Measurements from ENCODE around the gene PCK2. TPM values are rescaled to one million over a fixed set of nuclear protein-coding genes. Genes with fewer than 3 reads are reported as not detected.

Gene PCK2
- polyA plus RNA-seq, 4 donors = 197 to 870 (median 304) TPM

DNA sequence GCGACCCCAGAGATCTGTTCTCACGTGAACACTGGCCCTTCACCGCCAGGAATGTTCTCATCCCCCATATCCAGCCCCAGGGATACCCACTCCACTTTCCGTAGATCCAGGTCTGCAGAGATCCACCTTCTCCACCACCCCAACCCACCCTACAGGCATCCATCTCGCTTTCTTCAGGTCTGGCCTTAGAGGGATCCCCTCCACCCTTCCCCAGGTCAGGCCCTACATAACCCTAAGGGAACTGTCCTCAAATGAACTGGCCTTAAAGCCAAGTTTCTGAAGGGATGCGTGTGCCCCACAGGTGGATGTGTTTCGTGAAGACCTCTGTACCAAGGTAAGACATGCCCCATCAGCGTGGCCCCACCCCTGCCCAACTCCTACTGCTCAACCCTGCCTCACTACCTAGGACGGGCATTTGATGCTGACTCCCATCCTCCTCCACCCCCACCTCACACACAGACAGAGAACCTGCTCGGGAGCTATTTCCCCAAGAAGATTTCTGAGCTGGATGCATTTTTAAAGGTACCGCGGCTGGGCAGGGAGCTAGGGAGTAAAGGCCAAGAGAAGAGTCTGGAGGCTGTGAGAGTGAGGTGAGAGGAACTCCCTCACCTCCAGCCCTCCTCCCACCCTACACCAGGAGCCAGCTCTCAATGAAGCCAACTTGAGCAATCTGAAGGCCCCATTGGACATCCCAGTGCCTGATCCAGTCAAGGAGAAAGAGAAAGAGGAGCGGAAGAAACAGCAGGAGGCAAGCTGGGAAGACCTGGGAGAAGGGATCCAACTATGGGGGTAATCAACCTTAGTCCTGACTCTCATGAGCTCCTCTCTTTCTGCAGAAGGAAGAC is 42.8 kb downstream of the PCK2 start:
- Histone ChIP-seq H3K36me3 (ENCODE audit: control insufficient read depth in 3 of 3, insufficient read depth in 2 of 3, low read depth in 1 of 3, low read length in 3 of 3) (peaks cover 5 to 42% (median 6%) of the 10 kb centered on the region in 3 donors), H3K4me3 (ENCODE audit: low read depth in 1 of 3, low read length in 3 of 3) (peak overlapping the region; percentile 87 to 97 (median 92)), H3K27ac (ENCODE audit: low read depth in 1 of 3, low read length in 2 of 3) (peak overlapping the region; percentile 80 to 97 (median 80)), H3K4me1 (ENCODE audit: control insufficient read depth in 3 of 3, insufficient read depth in 2 of 3, low read depth in 1 of 3, low read length in 2 of 3) (peaks cover 7 to 38% (median 13%) of the 10 kb centered on the region in 3 donors), H3K9me3 (ENCODE audit: control insufficient read depth in 2 of 2, insufficient read depth in 1 of 2, low read depth in 1 of 2, low read length in 1 of 2) (no peaks in the 10 kb centered on the region), H3K27me3 (ENCODE audit: control insufficient read depth in 3 of 3, insufficient read depth in 3 of 3, low read length in 3 of 3) (no peaks in the 10 kb centered on the region)
- DNase-seq (peak; percentile 22 to 40), FAIRE-seq (no peak)
- 11 to 27% (median 17%) methylated on average over 13 of the region's 13 CpGs for WGBS, 3 donors

DNA sequence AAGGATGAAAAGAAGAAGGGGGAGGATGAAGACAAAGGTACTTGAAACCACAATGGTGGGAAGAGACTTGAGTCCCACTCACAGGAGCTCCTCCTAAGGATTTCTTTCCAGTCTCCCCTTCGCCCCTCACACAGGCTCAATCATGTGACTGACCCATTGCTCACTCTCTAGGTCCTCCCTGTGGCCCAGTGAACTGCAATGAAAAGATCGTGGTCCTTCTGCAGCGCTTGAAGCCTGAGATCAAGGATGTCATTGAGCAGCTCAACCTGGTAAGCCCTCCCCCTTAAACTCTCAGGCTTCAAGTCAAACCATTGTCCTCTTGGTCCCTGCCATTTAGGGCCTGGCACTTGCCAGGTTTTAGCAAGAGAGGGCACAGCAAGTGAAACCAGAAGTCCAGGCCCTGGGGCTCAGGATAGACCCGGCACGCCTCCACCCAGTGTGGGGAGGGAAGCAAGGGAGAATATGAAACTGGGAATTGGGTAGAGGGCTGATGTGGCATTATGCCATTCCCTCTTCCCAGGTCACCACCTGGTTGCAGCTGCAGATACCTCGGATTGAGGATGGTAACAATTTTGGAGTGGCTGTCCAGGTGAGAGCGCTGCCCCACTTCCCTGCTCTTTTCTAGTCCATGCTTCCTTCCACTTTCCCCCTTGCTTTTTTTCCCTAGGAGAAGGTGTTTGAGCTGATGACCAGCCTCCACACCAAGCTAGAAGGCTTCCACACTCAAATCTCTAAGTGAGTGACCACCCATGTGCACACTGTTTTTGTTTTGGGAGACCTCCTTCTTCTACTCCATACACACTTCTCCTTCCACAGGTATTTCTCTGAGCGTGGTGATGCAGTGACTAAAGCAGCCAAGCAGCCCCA is 43.7 kb downstream of the PCK2 start:
- WGBS, 3 donors = 69 to 87% (median 73%) methylated on average over 8 of the region's 8 CpGs
- H3K4me1 ChIP-seq (ENCODE audit: control insufficient read depth in 3 of 3, insufficient read depth in 2 of 3, low read depth in 1 of 3, low read length in 2 of 3) = peaks cover 7 to 46% (median 13%) of the 10 kb centered on the region in 3 donors
- DNase-seq (no peak), FAIRE-seq (no peak)
- no peaks in the 10 kb centered on the region for H3K9me3 ChIP-seq (ENCODE audit: control insufficient read depth in 2 of 2, insufficient read depth in 1 of 2, low read depth in 1 of 2, low read length in 1 of 2)
- peak overlapping the region in 1 of 3 donors; percentile 92 for H3K4me3 ChIP-seq (ENCODE audit: low read depth in 1 of 3, low read length in 3 of 3)
- no peaks in the 10 kb centered on the region for H3K27me3 ChIP-seq (ENCODE audit: control insufficient read depth in 3 of 3, insufficient read depth in 3 of 3, low read length in 3 of 3)
- peaks cover 5 to 33% (median 6%) of the 10 kb centered on the region in 3 donors for H3K36me3 ChIP-seq (ENCODE audit: control insufficient read depth in 3 of 3, insufficient read depth in 2 of 3, low read depth in 1 of 3, low read length in 3 of 3)
- peak overlapping the region; percentile 21 to 97 (median 80) for H3K27ac ChIP-seq (ENCODE audit: low read depth in 1 of 3, low read length in 2 of 3)

DNA sequence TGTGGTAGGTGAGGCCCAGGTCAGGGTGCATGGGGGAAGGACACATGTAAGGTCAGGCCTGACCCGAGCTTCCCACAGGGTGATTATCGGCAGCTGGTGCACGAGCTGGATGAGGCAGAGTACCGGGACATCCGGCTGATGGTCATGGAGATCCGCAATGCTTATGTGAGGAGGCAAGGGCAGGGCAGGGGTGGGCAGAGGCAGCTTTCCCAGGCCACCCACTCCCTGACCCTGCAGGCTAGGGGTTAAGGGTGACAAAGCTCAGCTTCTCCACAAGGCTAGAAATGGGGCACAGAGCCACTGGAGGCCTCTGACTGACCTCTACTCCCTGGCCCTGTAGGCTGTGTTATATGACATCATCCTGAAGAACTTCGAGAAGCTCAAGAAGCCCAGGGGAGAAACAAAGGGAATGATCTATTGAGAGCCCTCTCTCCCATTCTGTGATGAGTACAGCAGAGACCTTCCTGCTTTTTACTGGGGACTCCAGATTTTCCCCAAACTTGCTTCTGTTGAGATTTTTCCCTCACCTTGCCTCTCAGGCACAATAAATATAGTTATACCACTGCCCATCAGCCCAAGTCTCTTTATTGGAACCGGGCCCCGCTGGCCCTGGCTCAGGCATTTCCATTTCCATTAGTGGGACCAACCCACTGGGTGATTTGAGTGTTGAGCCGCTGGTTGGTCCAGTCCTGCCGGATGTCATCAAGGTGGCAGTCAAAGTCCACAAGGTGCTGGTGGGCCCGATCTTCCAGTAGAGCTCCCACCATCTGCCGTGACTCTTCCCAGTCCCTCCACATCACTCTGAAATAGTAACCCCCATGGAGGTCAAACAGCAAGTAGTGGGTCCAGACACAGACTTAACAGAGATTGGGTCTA is 44.5 kb downstream of the PCK2 start:
- H3K36me3 ChIP-seq (ENCODE audit: control insufficient read depth in 3 of 3, insufficient read depth in 2 of 3, low read depth in 1 of 3, low read length in 3 of 3) = peaks cover 5 to 38% (median 9%) of the 10 kb centered on the region in 3 donors
- peak overlapping the region in 1 of 3 donors; percentile 15 for H3K4me3 ChIP-seq (ENCODE audit: low read depth in 1 of 3, low read length in 3 of 3)
- peaks cover 7 to 55% (median 19%) of the 10 kb centered on the region in 3 donors for H3K4me1 ChIP-seq (ENCODE audit: control insufficient read depth in 3 of 3, insufficient read depth in 2 of 3, low read depth in 1 of 3, low read length in 2 of 3)
- FAIRE-seq (no peak), DNase-seq (no peak)
- H3K27me3 ChIP-seq (ENCODE audit: control insufficient read depth in 3 of 3, insufficient read depth in 3 of 3, low read length in 3 of 3) = no peaks in the 10 kb centered on the region
- H3K27ac ChIP-seq (ENCODE audit: low read depth in 1 of 3, low read length in 2 of 3) = peak overlapping the region in 2 of 3 donors; percentile 21 to 25
- H3K9me3 ChIP-seq (ENCODE audit: control insufficient read depth in 2 of 2, insufficient read depth in 1 of 2, low read depth in 1 of 2, low read length in 1 of 2) = no peaks in the 10 kb centered on the region
- whole genome bisulfite sequencing, 3 donors = 52 to 76% (median 61%) methylated on average over 13 of the region's 13 CpGs

DNA sequence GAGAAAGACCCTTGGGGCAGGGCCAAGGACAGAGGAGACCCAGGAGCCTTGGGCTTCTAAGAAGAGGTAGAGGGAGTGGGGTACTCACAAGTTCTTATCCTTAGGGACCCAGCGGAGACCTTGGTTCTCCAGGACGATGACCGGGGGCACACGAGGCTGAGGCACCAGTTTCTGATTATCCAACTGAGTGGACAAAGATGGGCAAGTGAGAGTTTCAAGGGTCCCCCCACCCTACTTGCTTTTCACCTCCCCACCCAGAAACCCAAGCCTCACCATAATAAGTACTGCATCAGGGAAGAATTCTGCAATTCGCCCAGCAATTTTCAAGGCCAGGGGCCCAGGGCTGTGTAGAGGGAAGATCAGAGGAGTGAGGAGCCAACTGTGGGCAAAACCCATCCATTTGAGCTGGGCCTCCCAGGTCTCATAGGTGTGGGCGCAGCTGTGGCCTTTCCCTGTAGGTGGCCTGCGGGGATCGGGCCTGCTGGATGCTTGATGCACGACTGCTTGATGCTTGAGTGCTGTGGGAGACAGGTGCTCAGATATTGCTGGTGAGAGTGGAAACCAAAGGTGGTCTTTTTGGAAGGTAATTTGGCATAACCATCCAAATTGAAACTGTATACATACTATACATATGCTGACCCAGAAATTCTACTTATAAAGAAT is 45.3 kb downstream of the PCK2 start:
- H3K27me3 ChIP-seq (ENCODE audit: control insufficient read depth in 3 of 3, insufficient read depth in 3 of 3, low read length in 3 of 3) = no peaks in the 10 kb centered on the region
- FAIRE-seq = no peak
- H3K27ac ChIP-seq (ENCODE audit: low read depth in 1 of 3, low read length in 2 of 3) = peak overlapping the region in 1 of 3 donors; percentile 5
- H3K9me3 ChIP-seq (ENCODE audit: control insufficient read depth in 2 of 2, insufficient read depth in 1 of 2, low read depth in 1 of 2, low read length in 1 of 2) = no peaks in the 10 kb centered on the region
- peaks cover 7 to 61% (median 24%) of the 10 kb centered on the region in 3 donors for H3K4me1 ChIP-seq (ENCODE audit: control insufficient read depth in 3 of 3, insufficient read depth in 2 of 3, low read depth in 1 of 3, low read length in 2 of 3)
- DNase-seq = no peak
- 63 to 79% (median 64%) methylated on average over 9 of the region's 9 CpGs for WGBS, 3 donors
- peaks cover 9 to 44% (median 10%) of the 10 kb centered on the region in 3 donors for H3K36me3 ChIP-seq (ENCODE audit: control insufficient read depth in 3 of 3, insufficient read depth in 2 of 3, low read depth in 1 of 3, low read length in 3 of 3)
- peak overlapping the region in 1 of 3 donors; percentile 15 for H3K4me3 ChIP-seq (ENCODE audit: low read depth in 1 of 3, low read length in 3 of 3)

DNA sequence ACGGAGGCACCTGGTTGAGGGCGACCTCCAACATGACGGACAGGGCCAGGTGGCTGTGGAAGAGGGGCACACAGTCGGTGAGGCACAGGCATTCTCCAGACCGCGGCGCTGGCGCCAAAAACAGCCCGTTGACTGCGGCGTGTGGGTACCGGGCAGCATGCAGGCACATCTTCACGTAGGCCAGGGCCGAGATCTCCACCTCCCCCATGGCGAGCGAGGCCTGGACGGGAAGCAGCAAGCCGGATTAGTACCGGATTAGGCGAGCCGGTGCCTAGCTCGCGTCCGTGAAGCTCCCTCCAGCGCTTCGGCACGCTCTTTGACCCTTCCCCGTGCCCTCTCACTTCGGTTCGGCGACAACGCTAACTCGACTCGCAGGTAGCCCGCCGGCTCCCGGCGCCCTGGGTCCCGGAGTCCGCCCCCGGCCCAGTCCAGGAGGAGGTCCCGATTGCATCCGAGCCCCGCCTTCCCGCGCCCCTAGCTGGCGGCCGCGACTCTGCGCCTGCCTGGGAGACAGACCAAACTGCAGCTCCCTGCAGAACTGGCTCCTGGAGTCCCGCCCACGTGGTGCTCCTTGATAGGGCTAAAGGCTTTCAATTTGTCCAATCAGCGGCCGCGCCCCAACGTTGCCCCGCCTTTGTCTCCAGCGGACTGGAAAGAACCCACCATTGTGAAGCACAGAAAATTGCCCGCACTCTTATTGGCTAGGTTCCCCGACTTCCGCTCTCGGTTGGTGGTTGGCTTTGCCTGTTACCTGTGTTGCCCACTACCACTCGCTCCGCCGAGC is 47.2 kb downstream of the PCK2 start, which contains the start of gene EMC9:
Gene EMC9 (minus strand): TSS at position 495 of the 784 bp plus-strand sequence. CDS start 287 bp downstream, at position 208.
- peak within 1 kb of the TSS; percentile 70 to 86 (median 81) for H3K4me3 ChIP-seq (ENCODE audit: low read depth in 1 of 3, low read length in 3 of 3)
- no peak for FAIRE-seq
- peaks cover 9 to 44% (median 10%) of the 10 kb centered on the region in 3 donors for H3K36me3 ChIP-seq (ENCODE audit: control insufficient read depth in 3 of 3, insufficient read depth in 2 of 3, low read depth in 1 of 3, low read length in 3 of 3)
- H3K27me3 ChIP-seq (ENCODE audit: control insufficient read depth in 3 of 3, insufficient read depth in 3 of 3, low read length in 3 of 3) = no peaks in the 10 kb centered on the region
- peak; percentile 100 for DNase-seq
- peaks cover 12 to 69% (median 28%) of the 10 kb centered on the region in 3 donors for H3K4me1 ChIP-seq (ENCODE audit: control insufficient read depth in 3 of 3, insufficient read depth in 2 of 3, low read depth in 1 of 3, low read length in 2 of 3)
- peak within 1 kb of the TSS; percentile 90 to 96 (median 90) for H3K27ac ChIP-seq (ENCODE audit: low read depth in 1 of 3, low read length in 2 of 3)
- H3K9me3 ChIP-seq (ENCODE audit: control insufficient read depth in 2 of 2, insufficient read depth in 1 of 2, low read depth in 1 of 2, low read length in 1 of 2) = no peaks in the 10 kb centered on the region
- WGBS, 3 donors = 0% methylated on average over 60 to 65 of the region's 65 CpGs

DNA sequence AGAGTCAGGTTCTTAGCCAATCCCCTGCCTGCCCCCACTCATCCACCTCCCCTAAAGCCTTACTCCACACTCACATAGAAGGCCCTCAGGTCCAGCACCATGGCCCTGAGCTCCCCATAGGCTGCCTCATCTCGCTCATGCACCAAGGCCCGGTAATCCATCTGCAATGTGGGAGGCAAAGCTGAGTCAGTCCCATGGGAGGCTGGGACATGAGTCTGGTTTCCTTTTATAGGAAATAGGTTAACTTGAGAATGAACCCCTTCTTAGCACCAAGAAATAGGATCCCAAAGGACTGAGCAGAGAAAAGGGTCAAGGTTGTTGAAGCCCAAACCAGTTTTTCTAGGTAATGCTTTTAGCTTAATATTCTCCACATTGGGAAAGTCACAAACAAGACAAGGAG is 49.4 kb downstream of the PCK2 start:
- Histone ChIP-seq H3K4me3 (ENCODE audit: low read depth in 1 of 3, low read length in 3 of 3) (no peak overlapping the region), H3K4me1 (ENCODE audit: control insufficient read depth in 3 of 3, insufficient read depth in 2 of 3, low read depth in 1 of 3, low read length in 2 of 3) (peaks cover 15 to 57% (median 22%) of the 10 kb centered on the region in 3 donors), H3K27ac (ENCODE audit: low read depth in 1 of 3, low read length in 2 of 3) (peak overlapping the region in 1 of 3 donors; percentile 59), H3K27me3 (ENCODE audit: control insufficient read depth in 3 of 3, insufficient read depth in 3 of 3, low read length in 3 of 3) (no peaks in the 10 kb centered on the region), H3K9me3 (ENCODE audit: control insufficient read depth in 2 of 2, insufficient read depth in 1 of 2, low read depth in 1 of 2, low read length in 1 of 2) (no peaks in the 10 kb centered on the region), H3K36me3 (ENCODE audit: control insufficient read depth in 3 of 3, insufficient read depth in 2 of 3, low read depth in 1 of 3, low read length in 3 of 3) (peaks cover 5 to 22% (median 9%) of the 10 kb centered on the region in 3 donors)
- DNase-seq (no peak), FAIRE-seq (no peak)
- 86 to 98% (median 90%) methylated on average over 2 of the region's 2 CpGs for WGBS, 3 donors

DNA sequence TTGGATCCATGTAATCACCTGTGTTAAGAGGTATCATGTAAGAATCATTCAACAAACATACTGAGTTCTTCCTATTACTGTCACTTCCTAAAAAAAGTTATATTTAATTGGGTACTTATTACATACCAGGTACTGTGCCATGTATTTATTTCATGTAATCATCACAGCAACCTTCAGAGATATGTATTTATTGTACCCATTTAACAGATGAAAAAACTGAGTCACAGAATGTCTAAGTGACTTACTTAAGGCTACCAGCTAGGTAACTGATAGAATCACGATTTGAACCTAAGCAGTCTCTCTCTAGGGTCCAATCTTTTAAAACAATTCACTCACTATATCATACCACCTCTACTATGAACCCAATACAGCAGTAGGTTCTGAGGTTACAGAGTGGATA is 50.3 kb downstream of the PCK2 start:
- DNase-seq = no peak
- Histone ChIP-seq H3K4me1 (ENCODE audit: control insufficient read depth in 3 of 3, insufficient read depth in 2 of 3, low read depth in 1 of 3, low read length in 2 of 3) (peaks cover 10 to 49% (median 17%) of the 10 kb centered on the region in 3 donors), H3K36me3 (ENCODE audit: control insufficient read depth in 3 of 3, insufficient read depth in 2 of 3, low read depth in 1 of 3, low read length in 3 of 3) (peaks cover 5 to 21% (median 5%) of the 10 kb centered on the region in 3 donors), H3K9me3 (ENCODE audit: control insufficient read depth in 2 of 2, insufficient read depth in 1 of 2, low read depth in 1 of 2, low read length in 1 of 2) (no peaks in the 10 kb centered on the region), H3K27me3 (ENCODE audit: control insufficient read depth in 3 of 3, insufficient read depth in 3 of 3, low read length in 3 of 3) (no peaks in the 10 kb centered on the region), H3K4me3 (ENCODE audit: low read depth in 1 of 3, low read length in 3 of 3) (no peak overlapping the region), H3K27ac (ENCODE audit: low read depth in 1 of 3, low read length in 2 of 3) (no peak overlapping the region)
- WGBS, 3 donors = 55 to 91% (median 76%) methylated on average over 1 of the region's 1 CpG
- no peak for FAIRE-seq
